HG02678 (cell line): Measurements from ENCODE around the gene CGB7.
"Not testable (repeated sequence)": the region's sequence is repeated elsewhere in the genome, so short reads cannot be mapped to it uniquely, and the experiment has no call there.

Source experiments
- ATAC-seq: cut with Tn5 transposase; IDR thresholded peaks from one replicate; pipeline ENCODE4 v1.9.1; 2021; ENCODE audit warnings: mild to moderate bottlenecking, moderate library complexity; ENCODE audit not compliant: unreplicated experiment

Gene CGB7

DNA sequence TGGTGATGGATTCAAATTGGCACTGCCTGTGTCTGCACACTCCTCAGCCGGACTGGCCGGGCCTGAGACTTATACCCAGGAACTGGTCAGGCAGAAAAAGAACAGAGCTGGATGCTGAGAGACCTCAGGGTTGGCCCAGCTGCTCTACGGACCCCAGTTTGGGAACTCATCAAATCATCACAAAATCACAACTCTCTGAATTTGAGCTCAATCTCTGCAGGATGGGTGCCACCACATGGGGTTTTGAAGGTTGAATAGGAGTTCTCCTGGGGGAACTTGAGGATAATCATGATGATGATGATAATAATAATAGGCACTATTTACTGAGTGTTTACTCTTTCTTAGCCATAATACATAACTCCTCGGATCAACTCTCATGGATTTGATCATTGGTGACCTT, 14.9 kb downstream of the CGB7 start:
- not testable (repeated sequence) for ATAC-seq

DNA sequence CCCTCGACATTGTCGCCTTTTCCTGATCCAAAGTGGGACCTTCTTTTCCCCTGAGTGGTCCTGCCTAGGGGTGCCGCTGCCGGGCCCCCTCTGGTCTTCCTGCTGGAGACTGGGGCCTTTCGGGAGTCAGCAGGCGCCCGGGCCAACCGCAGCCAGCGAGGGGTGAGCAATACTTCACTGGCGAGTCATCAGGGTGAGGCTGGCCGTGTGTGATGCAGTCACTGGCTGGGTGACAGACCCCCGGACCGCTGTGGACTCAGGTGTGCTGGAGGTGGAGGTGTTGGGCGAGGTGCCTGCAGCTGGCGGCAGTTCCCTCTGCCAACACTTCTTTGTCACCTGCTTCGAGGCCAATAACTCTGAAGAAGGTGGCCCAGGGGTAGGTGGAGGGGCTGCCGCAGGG, 15.4 kb downstream of the CGB7 start:
- ATAC-seq, result no peak

DNA sequence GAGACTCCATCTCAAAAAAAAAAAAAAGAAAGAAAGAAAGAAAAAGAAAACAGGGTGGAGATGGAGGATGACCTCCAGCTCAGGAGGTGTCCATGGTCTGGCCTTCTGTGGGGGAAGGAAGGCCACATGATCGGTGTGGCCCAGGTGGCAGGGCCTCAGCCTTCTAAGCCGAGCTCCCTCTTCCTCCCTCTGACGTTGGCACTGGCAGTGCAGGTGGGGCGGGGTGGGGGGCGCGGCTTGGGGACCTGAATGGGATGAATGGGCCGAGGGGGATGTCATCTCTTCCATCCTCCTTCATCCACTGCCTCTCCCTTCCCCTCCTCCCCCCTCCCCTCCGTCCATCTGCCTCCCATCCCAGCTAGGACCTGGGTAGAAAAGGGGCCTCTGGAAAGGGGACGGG, 17.8 kb downstream of the CGB7 start:
- ATAC-seq, result not testable (repeated sequence)

DNA sequence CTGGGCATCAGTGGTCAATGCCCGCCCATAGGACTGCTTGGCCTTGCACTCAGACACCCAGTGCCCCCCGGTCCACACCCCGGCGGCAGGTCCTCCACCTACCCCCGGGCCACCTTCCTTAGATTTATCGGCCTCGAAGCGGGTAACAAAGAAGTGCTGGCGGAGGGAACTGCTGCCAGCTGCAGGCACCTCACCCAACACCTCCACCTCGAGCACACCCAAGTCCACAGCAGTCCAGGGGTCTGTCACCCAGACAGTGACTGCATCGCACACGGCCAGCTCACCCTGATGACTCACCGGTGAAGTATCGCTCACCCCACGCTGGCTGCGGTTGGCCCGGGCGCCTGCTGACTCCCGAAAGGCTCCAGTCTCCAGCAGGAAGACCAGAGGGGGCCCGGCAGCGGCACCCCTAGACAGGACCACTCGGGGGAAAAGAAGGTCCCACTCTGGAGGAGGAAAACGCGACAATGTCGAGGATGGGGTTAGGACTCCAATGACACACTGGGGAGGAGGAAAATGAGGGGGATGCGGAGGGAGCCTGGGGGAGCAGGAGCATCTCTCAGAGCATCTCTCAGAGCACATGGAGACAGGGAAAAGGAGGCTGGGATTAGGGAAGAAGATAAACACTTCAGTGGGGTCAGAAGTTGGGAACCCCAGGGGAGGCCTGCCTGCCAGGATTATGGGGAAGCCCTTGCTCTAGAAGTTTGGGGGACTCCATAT, 18.8 kb downstream of the CGB7 start:
- not testable (repeated sequence) for ATAC-seq

DNA sequence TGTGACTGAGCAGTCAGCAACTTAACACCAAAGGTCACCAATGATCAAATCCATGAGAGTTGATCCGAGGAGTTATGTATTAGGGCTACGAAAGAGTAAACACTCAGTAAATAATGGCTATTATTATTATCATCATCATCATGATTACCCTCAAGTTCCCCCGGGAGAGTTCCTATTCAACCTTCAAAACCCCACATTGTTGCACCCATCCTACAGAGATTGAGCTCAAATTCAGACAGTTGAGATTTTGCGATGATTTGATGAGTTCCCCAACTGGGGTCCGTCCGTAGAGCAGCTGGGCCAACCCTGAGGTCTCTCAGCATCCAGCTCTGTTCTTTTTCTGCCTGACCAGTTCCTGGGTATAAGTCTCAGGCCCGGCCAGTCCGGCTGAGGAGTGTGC, 19.4 kb downstream of the CGB7 start:
- ATAC-seq, result not testable (repeated sequence)

DNA sequence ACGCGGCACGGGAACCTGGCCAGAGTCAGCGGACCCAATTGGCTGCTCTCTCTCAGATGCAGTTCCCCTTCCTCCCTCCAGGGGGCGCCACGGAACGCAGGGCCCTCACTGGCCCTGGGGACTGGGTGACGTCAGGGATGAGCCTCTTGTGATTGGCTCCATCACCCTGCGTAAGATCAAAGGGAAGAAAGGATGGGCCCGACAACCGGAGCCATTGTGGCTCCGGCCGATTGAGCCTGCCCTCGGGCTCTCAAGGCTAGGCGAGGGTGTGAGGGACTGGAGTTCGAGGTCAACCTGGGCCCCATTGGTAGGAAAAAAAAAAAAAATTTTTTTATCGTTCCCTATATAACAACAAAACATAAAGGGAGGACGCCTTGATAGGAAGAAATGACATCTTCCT, 20.7 kb downstream of the CGB7 start, which contains the start of gene CGB1:
Gene CGB1 (minus strand): TSS at position 81 of the 400 bp plus-strand sequence. CDS start 184 bp downstream, outside the sequence.
- not testable (repeated sequence) for ATAC-seq

DNA sequence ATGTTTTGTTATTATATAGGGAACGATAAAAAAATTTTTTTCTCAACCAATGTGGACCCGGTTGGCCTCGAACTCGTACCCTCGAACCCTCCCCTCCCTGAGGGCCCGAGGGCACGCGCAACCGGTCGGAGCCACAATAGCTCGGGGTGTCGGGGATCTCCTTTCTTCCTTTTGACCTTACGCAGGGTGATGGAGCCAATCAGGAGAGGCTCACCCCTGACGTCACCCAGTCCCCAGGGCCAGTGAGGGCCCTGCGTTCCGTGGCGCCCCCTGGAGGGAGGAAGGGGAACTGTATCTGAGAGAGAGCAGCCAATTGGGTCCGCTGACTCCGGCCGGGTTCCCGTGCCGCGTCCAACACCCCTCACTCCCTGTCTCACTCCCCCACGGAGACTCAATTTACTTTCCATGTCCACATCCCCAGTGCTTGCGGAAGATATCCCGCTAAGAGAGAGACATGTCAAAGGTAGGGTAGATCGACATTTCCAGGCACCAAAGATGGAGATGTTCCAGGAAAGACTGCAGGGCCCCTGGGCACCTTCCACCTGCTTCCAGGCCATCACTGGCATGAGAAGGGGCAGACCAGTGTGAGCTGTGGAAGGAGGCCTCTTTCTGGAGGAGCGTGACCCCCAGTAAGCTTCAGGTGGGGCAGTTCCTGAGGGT, 25.8 kb downstream of the CGB7 start, which contains the start of gene CGB2:
Gene CGB2 (plus strand): TSS at position 249 of the 660 bp plus-strand sequence. CDS start 206 bp downstream, at position 455.
- ATAC-seq, result not testable (repeated sequence)

DNA sequence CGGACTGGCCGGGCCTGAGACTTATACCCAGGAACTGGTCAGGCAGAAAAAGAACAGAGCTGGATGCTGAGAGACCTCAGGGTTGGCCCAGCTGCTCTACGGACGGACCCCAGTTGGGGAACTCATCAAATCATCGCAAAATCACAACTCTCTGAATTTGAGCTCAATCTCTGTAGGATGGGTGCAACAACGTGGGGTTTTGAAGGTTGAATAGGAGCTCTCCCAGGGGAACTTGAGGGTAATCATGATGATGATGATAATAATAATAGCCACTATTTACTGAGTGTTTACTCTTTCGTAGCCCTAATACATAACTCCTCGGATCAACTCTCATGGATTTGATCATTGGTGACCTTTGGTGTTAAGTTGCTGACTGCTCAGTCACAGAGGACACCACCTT, 27.2 kb downstream of the CGB7 start:
- ATAC-seq, result not testable (repeated sequence)

DNA sequence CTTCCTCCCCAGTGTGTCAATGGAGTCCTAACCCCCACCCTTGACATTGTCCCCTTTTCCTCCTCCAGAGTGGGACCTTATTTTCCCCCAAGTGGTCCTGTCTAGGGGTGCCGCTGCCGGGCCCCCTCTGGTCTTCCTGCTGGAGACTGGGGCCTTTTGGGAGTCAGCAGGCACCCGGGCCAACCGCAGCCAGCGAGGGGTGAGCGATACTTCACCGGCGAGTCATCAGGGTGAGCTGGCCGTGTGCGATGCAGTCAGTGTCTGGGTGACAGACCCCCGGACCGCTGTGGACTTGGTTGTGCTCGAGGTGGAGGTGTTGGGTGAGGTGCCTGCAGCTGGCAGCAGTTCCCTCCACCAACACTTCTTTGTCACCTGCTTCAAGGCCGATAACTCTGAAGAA, 27.8 kb downstream of the CGB7 start:
- not testable (repeated sequence) for ATAC-seq

DNA sequence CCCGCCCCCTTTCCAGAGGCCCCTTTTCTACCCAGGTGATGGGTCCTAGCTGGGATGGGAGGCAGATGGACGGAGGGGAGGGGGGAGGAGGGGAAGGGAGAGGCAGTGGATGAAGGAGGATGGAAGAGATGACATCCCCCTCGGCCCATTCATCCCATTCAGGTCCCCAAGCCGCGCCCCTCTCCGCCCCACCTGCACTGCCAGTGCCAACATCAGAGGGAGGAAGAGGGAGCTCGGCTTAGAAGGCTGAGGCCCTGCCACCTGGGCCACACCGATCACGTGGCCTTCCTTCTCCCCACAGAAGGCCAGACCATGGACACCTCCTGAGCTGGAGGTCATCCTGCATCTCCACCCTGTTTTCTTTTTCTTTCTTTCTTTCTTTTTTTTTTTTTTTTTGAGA, 28.9 kb downstream of the CGB7 start:
- not testable (repeated sequence) for ATAC-seq

DNA sequence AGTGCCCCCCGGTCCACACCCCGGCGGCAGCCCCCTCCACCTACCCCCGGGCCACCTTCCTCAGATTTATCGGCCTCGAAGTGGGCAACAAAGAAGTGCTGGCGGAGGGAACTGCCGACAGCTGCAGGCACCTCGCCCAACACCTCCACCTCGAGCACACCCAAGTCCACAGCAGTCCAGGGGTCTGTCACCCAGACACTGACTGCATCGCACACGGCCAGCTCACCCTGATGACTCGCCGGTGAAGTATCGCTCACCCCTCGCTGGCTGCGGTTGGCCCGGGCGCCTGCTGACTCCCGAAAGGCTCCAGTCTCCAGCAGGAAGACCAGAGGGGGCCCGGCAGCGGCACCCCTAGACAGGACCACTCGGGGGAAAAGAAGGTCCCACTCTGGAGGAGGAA, 31.9 kb downstream of the CGB7 start:
- ATAC-seq, result not testable (repeated sequence)

DNA sequence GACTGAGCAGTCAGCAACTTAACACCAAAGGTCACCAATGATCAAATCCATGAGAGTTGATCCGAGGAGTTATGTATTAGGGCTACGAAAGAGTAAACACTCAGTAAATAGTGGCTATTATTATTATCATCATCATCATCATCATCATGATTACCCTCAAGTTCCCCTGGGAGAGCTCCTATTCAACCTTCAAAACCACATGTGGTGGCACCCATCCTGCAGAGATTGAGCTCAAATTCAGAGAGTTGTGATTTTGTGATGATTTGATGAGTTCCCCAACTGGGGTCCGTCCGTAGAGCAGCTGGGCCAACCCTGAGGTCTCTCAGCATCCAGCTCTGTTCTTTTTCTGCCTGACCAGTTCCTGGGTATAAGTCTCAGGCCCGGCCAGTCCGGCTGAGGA, 32.5 kb downstream of the CGB7 start:
- not testable (repeated sequence) for ATAC-seq

DNA sequence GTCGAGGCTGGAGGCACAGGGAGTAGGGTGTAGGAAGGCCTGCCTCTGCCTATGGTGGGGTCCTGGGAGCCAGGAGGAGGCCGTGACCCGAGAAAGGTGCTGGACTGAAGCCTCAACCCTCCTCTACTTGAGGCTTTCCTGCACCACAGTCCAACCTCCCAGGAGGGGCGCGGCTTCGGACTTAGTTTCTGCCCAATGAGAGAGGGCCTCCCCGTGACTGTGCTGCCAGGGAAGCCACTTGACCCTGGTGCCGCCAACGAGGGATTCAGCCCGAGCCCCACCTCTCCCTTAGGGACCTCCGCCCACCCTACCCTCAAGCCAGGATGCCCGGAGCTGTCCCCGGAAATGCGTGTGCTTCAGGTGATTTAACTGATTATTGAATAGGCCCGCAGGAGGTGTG, 33.3 kb downstream of the CGB7 start, which contains the start of gene CGB3:
Gene CGB3 (minus strand): TSS at position 101 of the 400 bp plus-strand sequence. CDS start 362 bp downstream, outside the sequence.
- not testable (repeated sequence) for ATAC-seq

DNA sequence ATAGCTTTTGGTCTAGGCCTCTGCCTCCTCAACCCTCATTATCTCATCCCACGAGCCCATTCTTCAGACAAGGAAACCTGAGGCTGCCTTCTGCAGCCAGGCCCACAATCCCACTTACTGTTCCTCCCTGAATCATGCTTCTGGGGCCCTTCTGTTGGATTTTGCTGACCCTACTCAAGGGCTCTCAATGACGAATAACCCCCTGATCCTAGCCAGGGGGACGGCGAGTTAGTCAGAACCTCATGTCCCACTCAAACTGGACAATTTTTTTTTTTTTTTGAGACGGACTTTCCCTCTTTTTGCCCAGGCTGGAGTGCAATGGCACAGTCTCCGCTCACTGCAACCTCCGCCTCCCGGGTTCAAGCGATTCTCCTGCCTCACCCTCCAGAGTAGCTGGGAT, 35.4 kb downstream of the CGB7 start:
- ATAC-seq, result no peak

DNA sequence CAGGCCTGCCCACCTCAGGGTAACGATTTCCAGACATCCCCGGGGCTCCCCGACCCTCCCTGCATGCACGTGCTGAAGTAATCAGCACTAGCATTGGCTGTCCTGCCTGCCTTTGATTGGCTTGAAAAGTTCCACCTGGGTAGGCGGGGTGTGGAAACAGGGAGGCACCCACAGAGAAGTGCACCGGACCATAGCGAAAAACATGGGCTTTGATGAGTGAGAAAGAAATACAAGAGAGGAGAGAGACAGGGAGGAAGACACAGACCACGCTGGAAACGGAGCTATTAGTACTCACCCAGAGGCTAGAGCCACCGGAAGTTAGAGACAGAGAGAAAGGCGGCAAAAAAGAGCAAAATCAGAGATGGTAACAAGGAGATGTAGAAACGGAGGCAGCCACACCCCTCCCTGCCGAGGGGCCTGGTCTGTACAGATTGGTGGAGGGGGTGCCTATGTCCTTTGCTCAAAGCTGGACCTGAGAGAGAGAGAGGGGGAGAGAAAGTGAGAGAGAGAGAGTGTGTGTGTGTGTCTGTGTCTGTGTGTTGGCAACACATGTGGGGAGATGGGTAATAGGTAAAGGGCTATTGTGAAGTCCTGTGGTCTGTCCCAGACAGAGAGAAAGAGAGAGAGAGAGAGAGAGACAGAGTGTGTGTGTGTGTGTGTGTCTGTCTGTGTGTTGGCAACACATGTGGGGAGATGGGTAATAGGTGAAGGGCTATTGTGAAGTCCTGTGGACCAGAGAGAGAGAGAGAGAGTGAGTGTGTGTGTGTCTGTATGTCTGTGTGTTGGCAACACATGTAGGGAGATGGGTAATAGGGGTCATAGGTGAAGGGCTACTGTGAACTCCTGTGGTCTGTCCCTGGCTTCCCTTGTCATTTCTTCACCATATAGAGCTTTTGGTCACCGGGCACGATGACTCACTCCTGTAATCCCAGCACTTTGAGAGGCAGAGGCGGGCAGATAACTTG, 36.3 kb downstream of the CGB7 start:
- ATAC-seq, result no peak

DNA sequence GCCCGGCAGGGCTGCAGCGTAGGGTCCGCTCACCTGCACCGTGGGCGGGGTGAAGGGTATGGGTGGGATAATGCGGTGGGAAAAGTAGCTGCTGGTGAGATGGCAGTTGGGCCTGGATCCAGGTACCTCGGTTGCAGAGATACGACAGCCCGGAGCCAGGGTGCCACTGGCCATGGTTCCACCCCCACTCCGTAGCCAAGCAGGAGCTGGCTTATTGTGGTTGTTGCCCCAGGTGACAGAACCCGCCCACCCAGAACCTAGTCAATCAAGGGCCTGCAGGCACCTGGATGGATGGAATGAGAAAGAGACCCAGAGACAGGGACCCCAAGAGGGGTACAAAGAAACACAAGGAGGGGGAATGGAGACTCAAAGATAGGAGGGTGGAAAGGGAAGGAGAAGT, 37.2 kb downstream of the CGB7 start:
- ATAC-seq, result no peak

DNA sequence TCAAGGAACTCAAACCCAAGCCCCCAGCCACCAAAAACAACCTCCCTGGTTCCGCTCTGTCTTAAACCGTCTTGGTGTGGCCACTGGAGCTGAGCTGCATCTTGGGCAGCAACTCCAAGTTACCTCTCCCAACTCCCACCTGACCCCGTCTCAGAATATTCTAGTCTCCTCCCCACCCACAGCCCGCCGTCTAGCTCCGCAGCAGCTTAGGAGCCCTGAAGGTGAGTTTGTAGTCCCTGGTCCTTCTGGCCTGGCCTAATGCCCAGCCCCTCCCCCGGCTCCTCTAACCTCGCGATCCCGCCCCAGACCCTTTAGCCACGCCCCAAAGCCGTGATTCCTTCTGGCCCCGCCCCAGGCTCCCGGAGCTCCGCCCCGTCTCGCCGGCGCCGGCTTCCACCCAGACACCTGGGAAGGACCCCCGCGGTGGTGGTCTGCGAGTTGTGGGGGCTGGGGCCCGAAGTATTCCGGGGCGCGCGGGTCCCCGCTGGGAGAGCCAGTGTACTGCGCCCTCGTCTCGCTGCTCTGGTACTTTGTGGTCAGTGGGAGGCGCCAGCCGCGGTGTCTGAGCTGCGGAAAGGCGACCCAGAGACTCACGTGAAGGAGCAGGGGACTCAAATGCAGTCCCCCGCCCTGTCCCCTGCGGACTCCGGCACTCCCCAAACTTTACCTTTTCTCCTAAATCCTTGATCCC, 38.2 kb downstream of the CGB7 start:
- ATAC-seq, result no peak

DNA sequence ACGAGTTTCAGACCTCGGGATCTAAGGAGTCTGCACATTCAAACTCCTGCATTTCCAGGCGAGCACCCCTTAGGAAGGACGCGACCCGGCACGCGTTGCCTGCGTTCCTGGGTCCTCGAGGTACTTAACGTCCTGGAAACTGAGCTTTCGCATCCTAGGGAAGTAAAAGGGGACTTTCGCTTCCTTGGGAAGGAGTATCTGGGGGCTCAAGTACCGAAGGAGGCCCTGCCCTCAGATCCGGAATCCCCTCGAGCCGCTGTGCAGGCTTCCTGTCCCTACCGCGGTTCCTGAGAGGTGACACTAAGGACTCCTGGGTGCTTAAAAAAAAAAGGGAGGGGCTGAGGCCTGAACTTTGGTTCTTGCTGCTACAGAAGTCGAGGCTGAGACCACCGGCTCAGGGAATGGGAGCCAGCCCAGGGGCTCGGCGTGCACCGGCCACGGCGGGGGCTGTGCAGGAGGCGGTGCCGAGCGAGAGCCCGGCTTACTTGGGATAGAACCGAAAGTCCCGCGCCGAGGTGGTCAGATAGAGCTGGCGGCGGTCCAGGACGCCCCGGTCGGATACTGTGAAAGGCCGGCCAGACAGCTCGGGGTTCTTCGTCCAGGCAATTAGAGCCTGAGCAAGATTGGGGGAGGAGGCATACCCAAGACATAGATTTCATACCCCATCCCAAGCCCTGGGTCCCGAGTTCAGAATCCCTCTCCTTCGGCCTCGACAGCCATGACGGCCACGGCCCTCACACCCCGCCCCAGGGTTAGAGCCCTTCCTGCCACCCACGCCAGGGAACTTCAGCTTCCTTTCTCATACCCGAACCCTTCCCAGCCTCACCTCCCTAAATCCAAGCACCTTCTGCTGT, 38.9 kb downstream of the CGB7 start:
- not testable (repeated sequence) for ATAC-seq

DNA sequence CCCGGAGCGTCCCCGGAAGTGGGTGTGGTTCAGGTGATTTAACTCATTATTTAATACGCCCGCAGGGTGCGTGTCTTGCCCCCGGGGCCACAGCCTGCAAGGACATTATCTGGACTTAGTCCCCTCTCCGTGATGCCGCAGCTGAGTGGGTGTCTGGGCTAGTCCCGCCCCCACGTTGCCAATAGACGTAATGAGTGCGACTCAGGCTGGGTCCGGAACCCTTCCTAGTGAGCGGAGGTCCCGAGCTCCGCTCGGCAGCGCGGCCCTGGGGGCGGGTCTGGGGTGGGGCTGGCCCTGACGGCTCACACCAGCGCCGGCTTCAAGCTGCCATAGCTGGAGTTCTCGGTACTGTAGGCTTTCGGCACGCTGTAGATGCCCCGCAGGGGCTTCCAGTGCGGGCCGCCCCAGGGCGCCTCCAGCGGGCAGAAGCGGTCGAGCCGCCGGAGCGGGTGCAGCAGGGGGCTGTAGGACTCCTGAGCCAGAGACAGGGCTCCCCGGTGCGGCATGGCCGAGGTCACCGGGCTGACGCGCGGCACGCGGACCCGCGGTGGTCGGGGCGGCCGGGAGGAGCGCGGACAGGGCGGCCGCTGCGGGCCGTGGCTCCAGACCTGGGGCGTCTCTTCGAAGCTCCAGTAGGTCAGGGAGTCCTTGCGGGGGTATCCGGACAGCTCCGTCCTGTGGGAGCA, 39.7 kb downstream of the CGB7 start:
- ATAC-seq, result no peak
